ENCODE measurements around the gene BRINP2.

- TF ChIP-seq POLR2A (IDR thresholded peaks at IDR 0.05): no peak
- TF ChIP-seq CTCF (IDR thresholded peaks at IDR 0.05): no peak
These were observed 76.9 kb downstream of the BRINP2 start for GRCh38 chr1:177247623-177248176.

Data from sigmoid colon (tissue), 3 donors.